WTC11 (cell line): ENCODE results near the gene STK10. TPM values are rescaled to one million over a fixed set of nuclear protein-coding genes. Genes with fewer than 3 reads are reported as not detected.

ENCODE experiments used
- ATAC-seq: fragments of 200-7000 bp; cut with Tn5 transposase; 2 replicates; pipeline ENCODE4 v1.10.0; 2021; ENCODE audit warnings: mild to moderate bottlenecking, moderate library complexity
- CTCF ChIA-PET: fragments of 300-600 bp; sonication (Branson Sonifier 250); formaldehyde crosslinking; loops from one replicate; lab custom pipeline; 2021; ENCODE audit warnings: antibody characterized with exemption; lab: Charles Lee
- POLR2A ChIA-PET: fragments of 350-600 bp; sonication (Branson Sonifier 250); formaldehyde crosslinking; loops from one replicate; lab custom pipeline; 2021; ENCODE audit warnings: antibody characterized with exemption; lab: Charles Lee
- DNase-seq: peaks from one replicate; pipeline ENCODE4 v3.0.0; 2021; ENCODE audit warnings: low spot score
- H3K27ac Mint-ChIP-seq: 2 replicates; pipeline ENCODE4 v1.8.0; 2021; ENCODE audit warnings: mixed read lengths
- H3K27me3 Mint-ChIP-seq: 2 replicates; pipeline ENCODE4 v1.8.0; 2021; ENCODE audit warnings: low read depth, mild to moderate bottlenecking, moderate library complexity, mixed read lengths
- H3K36me3 Mint-ChIP-seq: 2 replicates; pipeline ENCODE4 v1.8.0; 2021; ENCODE audit warnings: mixed read lengths
- H3K4me1 Mint-ChIP-seq: 2 replicates; pipeline ENCODE4 v1.8.0; 2022; ENCODE audit warnings: mixed read lengths
- H3K4me3 Mint-ChIP-seq: 2 replicates; pipeline ENCODE4 v1.8.0; 2021; ENCODE audit warnings: mild to moderate bottlenecking, moderate library complexity, mixed read lengths
- H3K9me3 Mint-ChIP-seq: 2 replicates; pipeline ENCODE4 v1.8.0; 2021; ENCODE audit warnings: mixed read lengths
- CBFB ChIP-seq: sonication (generic); formaldehyde crosslinking; IDR thresholded peaks from 2 replicates; pipeline ENCODE4 v1.8.1; 2022; ENCODE audit warnings: mild to moderate bottlenecking, low read depth, missing genetic modification reagents
- EMX1 ChIP-seq: fragments of 250-450 bp; sonication (Bioruptor Pico); IDR thresholded peaks from 2 replicates; pipeline ENCODE4 v1.8.0; 2021; ENCODE audit warnings: mild to moderate bottlenecking
- FOXJ3 ChIP-seq: sonication (generic); formaldehyde crosslinking; IDR thresholded peaks from 2 replicates; pipeline ENCODE4 v1.9.0; 2021; ENCODE audit warnings: missing genetic modification reagents, mild to moderate bottlenecking, borderline replicate concordance
- GRHL2 ChIP-seq: fragments of 250-450 bp; sonication (Bioruptor Pico); IDR thresholded peaks from 2 replicates; pipeline ENCODE4 v1.8.0; 2022; ENCODE audit warnings: mild to moderate bottlenecking, moderate library complexity; ENCODE audit not compliant: insufficient replicate concordance, severe bottlenecking
- JUN ChIP-seq: sonication (generic); formaldehyde crosslinking; IDR thresholded peaks from 2 replicates; pipeline ENCODE4 v1.8.0; 2023; ENCODE audit warnings: mild to moderate bottlenecking, missing genetic modification reagents
- MXD4 ChIP-seq: fragments of 250-450 bp; sonication (Bioruptor Pico); IDR thresholded peaks from 2 replicates; pipeline ENCODE4 v1.8.0; 2021; ENCODE audit warnings: mild to moderate bottlenecking, moderate library complexity, borderline replicate concordance
- MYBL2 ChIP-seq: sonication (generic); formaldehyde crosslinking; IDR thresholded peaks from 2 replicates; pipeline ENCODE4 v1.8.1; 2023; ENCODE audit warnings: mild to moderate bottlenecking, moderate library complexity, missing genetic modification reagents
- NFE2L1 ChIP-seq: sonication (generic); formaldehyde crosslinking; IDR thresholded peaks from 2 replicates; pipeline ENCODE4 v1.8.1; 2023; ENCODE audit warnings: missing genetic modification reagents
- SMAD4 ChIP-seq: sonication (generic); formaldehyde crosslinking; IDR thresholded peaks from 2 replicates; pipeline ENCODE4 v1.8.0; 2022; ENCODE audit warnings: mild to moderate bottlenecking, missing genetic modification reagents
- TP53 ChIP-seq: sonication (generic); formaldehyde crosslinking; IDR thresholded peaks from 2 replicates; pipeline ENCODE4 v1.8.1; 2023; ENCODE audit warnings: mild to moderate bottlenecking, missing genetic modification reagents
- ZNF219 ChIP-seq: sonication (generic); formaldehyde crosslinking; IDR thresholded peaks from 2 replicates; pipeline ENCODE4 v1.8.0; 2023; ENCODE audit warnings: missing genetic modification reagents, mild to moderate bottlenecking, borderline replicate concordance
- ZNF263 ChIP-seq: sonication (generic); formaldehyde crosslinking; IDR thresholded peaks from 2 replicates; pipeline ENCODE4 v1.8.1; 2022; ENCODE audit warnings: low read depth, mild to moderate bottlenecking, moderate library complexity, missing genetic modification reagents
- ZNF396 ChIP-seq: fragments of 250-450 bp; sonication (Bioruptor Pico); IDR thresholded peaks from 2 replicates; pipeline ENCODE4 v1.8.0; 2021; ENCODE audit warnings: mild to moderate bottlenecking, moderate library complexity, borderline replicate concordance
- ZNF416 ChIP-seq: fragments of 250-450 bp; sonication (Bioruptor Pico); IDR thresholded peaks from 2 replicates; pipeline ENCODE4 v1.9.0; 2021; ENCODE audit warnings: mild to moderate bottlenecking, inconsistent platforms
- total RNA-seq: library from RNA; stranded (reverse); gene quantifications from 3 replicates; pipeline ENCODE4 v1.2.3, GENCODE V29; 2021
- TF ChIP-seq, protein P1 (sequence below): sonication (generic); formaldehyde crosslinking; IDR thresholded peaks from 2 replicates; pipeline ENCODE4 v1.8.0; 2022; ENCODE audit warnings: mild to moderate bottlenecking, missing genetic modification reagents
- TF ChIP-seq, protein P2 (sequence below): fragments of 250-450 bp; sonication (Bioruptor Pico); IDR thresholded peaks from 2 replicates; pipeline ENCODE4 v1.9.0; 2021; ENCODE audit warnings: mild to moderate bottlenecking
- TF ChIP-seq, protein P3 (sequence below): sonication (generic); formaldehyde crosslinking; IDR thresholded peaks from 2 replicates; pipeline ENCODE4 v1.8.0; 2022; ENCODE audit warnings: mild to moderate bottlenecking, missing genetic modification reagents
- TF ChIP-seq, protein P4 (sequence below): fragments of 250-450 bp; sonication (Bioruptor Pico); IDR thresholded peaks from 2 replicates; pipeline ENCODE4 v1.9.0; 2021; ENCODE audit warnings: mild to moderate bottlenecking, borderline replicate concordance
- TF ChIP-seq, protein P5 (sequence below): sonication (generic); formaldehyde crosslinking; IDR thresholded peaks from 2 replicates; pipeline ENCODE4 v1.8.1; 2022; ENCODE audit warnings: mild to moderate bottlenecking, missing genetic modification reagents, moderate library complexity, borderline replicate concordance
- TF ChIP-seq, protein P6 (sequence below): sonication (generic); formaldehyde crosslinking; IDR thresholded peaks from 2 replicates; pipeline ENCODE4 v1.8.1; 2023; ENCODE audit warnings: mild to moderate bottlenecking, missing genetic modification reagents, moderate library complexity

STK10 gene
- total RNA-seq, 1 experiment from 2014 or later: 20.5 TPM

DNA sequence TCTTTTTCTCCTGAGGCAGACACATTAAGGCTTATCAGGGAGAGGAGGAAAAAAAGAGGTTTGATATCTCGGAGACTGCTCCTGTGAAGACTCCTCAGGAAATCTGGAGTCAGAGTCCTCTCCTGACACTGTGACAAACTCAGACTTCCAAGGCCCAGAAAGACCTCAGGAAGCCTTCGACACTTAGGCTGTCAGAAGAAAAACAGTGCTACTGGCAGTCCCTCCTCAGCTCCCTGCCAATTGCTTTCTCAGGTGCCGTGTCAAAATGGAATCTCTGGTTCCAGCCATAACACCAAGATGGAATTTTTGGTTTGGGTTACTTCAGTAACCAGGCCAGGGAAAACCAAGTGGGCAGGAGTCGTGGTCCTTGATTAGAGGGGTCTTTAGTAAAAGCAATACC, 4.1 kb downstream of the STK10 start:
- peaks cover 4% of the 10 kb centered on the region; the same call in 1 of the 2 replicates for H3K36me3 Mint-ChIP-seq
- H3K4me3 Mint-ChIP-seq: no peak overlapping the region
- TF ChIP-seq, protein P1, sequence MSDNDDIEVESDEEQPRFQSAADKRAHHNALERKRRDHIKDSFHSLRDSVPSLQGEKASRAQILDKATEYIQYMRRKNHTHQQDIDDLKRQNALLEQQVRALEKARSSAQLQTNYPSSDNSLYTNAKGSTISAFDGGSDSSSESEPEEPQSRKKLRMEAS (CRISPR knock-in tag): no peak
- no peak for TF ChIP-seq CBFB (CRISPR knock-in tag)
- no peak for TF ChIP-seq ZNF396 (CRISPR knock-in tag)
- TF ChIP-seq, protein P2, sequence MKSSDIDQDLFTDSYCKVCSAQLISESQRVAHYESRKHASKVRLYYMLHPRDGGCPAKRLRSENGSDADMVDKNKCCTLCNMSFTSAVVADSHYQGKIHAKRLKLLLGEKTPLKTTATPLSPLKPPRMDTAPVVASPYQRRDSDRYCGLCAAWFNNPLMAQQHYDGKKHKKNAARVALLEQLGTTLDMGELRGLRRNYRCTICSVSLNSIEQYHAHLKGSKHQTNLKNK (CRISPR knock-in tag): no peak
- TF ChIP-seq ZNF219 (CRISPR knock-in tag): no peak
- no peak for TF ChIP-seq EMX1 (CRISPR knock-in tag)
- no peak for TF ChIP-seq GRHL2 (CRISPR knock-in tag)
- TF ChIP-seq ZNF263 (CRISPR knock-in tag): no peak
- no peak for TF ChIP-seq MYBL2 (CRISPR knock-in tag)
- TF ChIP-seq, protein P3, sequence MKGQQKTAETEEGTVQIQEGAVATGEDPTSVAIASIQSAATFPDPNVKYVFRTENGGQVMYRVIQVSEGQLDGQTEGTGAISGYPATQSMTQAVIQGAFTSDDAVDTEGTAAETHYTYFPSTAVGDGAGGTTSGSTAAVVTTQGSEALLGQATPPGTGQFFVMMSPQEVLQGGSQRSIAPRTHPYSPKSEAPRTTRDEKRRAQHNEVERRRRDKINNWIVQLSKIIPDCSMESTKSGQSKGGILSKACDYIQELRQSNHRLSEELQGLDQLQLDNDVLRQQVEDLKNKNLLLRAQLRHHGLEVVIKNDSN (CRISPR knock-in tag): no peak
- ATAC-seq: no peak
- H3K4me1 Mint-ChIP-seq: peaks cover 33% of the 10 kb centered on the region
- peaks cover 2% of the 10 kb centered on the region; the same call in 1 of the 2 replicates for H3K27me3 Mint-ChIP-seq
- CTCF ChIA-PET: no interaction called here
- no peak for DNase-seq
- H3K27ac Mint-ChIP-seq: no peak overlapping the region
- H3K9me3 Mint-ChIP-seq: peaks cover 3% of the 10 kb centered on the region; the same call in 1 of the 2 replicates
- POLR2A ChIA-PET: no interaction called here

DNA sequence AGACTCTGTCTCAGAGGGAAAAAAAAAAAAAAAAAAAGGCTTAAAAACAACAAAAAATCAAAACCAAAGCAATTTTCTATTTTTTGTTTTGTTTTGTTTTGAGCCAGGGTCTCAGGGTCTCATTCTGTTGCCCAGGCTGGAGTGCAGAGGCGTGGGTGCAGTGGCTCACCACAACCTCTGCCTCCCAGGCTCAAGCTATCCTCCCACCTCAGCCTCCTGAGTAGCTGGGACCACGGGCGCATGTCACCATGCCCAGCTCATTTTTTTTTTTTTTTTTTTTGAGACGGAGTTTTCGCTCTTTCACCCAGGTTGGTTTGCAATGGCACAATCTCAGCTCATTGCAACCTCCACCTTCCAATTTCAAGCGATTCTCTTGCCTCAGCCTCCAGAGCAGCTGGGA, 5.7 kb downstream of the STK10 start:
- ATAC-seq: no peak
- Mint-ChIP-seq H3K9me3 (peaks cover 3% of the 10 kb centered on the region; the same call in 1 of the 2 replicates), H3K4me3 (no peak overlapping the region), H3K27ac (no peak overlapping the region), H3K4me1 (peaks cover 41% of the 10 kb centered on the region), H3K27me3 (peaks cover 1% of the 10 kb centered on the region; the same call in 1 of the 2 replicates), H3K36me3 (peaks cover 4% of the 10 kb centered on the region; the same call in 1 of the 2 replicates)
- ChIA-PET CTCF (no interaction called here), POLR2A (interaction anchor here (0.7 kb wide), 1 partner anchor 154 kb away, joined by 3 read pairs; no protein-coding TSS in a partner anchor)
- TF ChIP-seq, protein P4, sequence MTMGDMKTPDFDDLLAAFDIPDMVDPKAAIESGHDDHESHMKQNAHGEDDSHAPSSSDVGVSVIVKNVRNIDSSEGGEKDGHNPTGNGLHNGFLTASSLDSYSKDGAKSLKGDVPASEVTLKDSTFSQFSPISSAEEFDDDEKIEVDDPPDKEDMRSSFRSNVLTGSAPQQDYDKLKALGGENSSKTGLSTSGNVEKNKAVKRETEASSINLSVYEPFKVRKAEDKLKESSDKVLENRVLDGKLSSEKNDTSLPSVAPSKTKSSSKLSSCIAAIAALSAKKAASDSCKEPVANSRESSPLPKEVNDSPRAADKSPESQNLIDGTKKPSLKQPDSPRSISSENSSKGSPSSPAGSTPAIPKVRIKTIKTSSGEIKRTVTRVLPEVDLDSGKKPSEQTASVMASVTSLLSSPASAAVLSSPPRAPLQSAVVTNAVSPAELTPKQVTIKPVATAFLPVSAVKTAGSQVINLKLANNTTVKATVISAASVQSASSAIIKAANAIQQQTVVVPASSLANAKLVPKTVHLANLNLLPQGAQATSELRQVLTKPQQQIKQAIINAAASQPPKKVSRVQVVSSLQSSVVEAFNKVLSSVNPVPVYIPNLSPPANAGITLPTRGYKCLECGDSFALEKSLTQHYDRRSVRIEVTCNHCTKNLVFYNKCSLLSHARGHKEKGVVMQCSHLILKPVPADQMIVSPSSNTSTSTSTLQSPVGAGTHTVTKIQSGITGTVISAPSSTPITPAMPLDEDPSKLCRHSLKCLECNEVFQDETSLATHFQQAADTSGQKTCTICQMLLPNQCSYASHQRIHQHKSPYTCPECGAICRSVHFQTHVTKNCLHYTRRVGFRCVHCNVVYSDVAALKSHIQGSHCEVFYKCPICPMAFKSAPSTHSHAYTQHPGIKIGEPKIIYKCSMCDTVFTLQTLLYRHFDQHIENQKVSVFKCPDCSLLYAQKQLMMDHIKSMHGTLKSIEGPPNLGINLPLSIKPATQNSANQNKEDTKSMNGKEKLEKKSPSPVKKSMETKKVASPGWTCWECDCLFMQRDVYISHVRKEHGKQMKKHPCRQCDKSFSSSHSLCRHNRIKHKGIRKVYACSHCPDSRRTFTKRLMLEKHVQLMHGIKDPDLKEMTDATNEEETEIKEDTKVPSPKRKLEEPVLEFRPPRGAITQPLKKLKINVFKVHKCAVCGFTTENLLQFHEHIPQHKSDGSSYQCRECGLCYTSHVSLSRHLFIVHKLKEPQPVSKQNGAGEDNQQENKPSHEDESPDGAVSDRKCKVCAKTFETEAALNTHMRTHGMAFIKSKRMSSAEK (CRISPR knock-in tag): no peak
- no peak for TF ChIP-seq FOXJ3 (CRISPR knock-in tag)
- TF ChIP-seq, protein P5, sequence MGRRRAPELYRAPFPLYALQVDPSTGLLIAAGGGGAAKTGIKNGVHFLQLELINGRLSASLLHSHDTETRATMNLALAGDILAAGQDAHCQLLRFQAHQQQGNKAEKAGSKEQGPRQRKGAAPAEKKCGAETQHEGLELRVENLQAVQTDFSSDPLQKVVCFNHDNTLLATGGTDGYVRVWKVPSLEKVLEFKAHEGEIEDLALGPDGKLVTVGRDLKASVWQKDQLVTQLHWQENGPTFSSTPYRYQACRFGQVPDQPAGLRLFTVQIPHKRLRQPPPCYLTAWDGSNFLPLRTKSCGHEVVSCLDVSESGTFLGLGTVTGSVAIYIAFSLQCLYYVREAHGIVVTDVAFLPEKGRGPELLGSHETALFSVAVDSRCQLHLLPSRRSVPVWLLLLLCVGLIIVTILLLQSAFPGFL (CRISPR knock-in tag): no peak
- TF ChIP-seq MXD4 (CRISPR knock-in tag): no peak
- TF ChIP-seq JUN (CRISPR knock-in tag): no peak
- DNase-seq: no peak

DNA sequence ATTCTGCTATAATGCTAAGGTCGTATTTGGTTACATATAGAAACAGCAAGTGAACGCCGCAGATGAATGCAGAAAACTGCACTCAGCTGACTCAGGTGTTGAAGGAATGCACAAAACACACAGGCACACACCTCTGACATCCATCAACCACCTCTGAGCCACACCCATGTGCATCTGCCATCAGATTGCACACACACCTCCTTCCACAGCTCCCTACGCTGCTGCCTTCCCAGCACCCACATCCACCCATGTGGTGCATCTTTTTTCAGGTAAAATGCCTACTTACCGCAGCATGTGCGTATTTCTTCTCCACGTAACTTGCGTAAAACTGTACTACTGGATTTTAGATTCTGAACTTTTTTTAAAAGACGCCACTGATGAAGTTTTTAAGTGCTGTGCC, 7.1 kb downstream of the STK10 start:
- Mint-ChIP-seq H3K4me1 (peaks cover 29% of the 10 kb centered on the region), H3K4me3 (no peak overlapping the region), H3K9me3 (peaks cover 3% of the 10 kb centered on the region; the same call in 1 of the 2 replicates), H3K36me3 (peaks cover 4% of the 10 kb centered on the region; the same call in 1 of the 2 replicates), H3K27ac (no peak overlapping the region), H3K27me3 (no peaks in the 10 kb centered on the region; the same call in 1 of the 2 replicates)
- CTCF ChIA-PET: no interaction called here
- POLR2A ChIA-PET: no interaction called here
- ATAC-seq (no peak), DNase-seq (no peak)
- no peak for TF ChIP-seq SMAD4 (CRISPR knock-in tag)
- TF ChIP-seq TP53 (CRISPR knock-in tag): no peak
- TF ChIP-seq ZNF416: no peak
- TF ChIP-seq, protein P1 (CRISPR knock-in tag): no peak
- TF ChIP-seq, protein P6, sequence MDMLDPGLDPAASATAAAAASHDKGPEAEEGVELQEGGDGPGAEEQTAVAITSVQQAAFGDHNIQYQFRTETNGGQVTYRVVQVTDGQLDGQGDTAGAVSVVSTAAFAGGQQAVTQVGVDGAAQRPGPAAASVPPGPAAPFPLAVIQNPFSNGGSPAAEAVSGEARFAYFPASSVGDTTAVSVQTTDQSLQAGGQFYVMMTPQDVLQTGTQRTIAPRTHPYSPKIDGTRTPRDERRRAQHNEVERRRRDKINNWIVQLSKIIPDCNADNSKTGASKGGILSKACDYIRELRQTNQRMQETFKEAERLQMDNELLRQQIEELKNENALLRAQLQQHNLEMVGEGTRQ: no peak
- no peak for TF ChIP-seq NFE2L1 (CRISPR knock-in tag)
- TF ChIP-seq, protein P5 (CRISPR knock-in tag): no peak
